Spleen (tissue), 11 donors: ENCODE data around the gene EFCAB12. TPM values are rescaled to one million over a fixed set of nuclear protein-coding genes. Genes with fewer than 3 reads are reported as not detected.

Source experiments
- DNase-seq: peaks from one replicate; pipeline ENCODE4 v3.0.0-alpha.2; 2020
- H3K27ac ChIP-seq, 8 donors: fragments of 200-600 bp; sonication (generic) in 7 of 8; 1 replicate in 4 of 8; 2 replicates in 4 of 8; pipeline versions ENCODE4 v1.5.0 to v1.8.0; 2016 to 2021; ENCODE audit warnings: inconsistent platforms in 4 of 8, mild to moderate bottlenecking in 4 of 8, moderate library complexity in 1 of 8
- H3K27me3 ChIP-seq, 7 donors: fragments of 200-600 bp; sonication (generic) in 6 of 7; replicated peaks in 1 of 7; 1 replicate in 4 of 7; 2 replicates in 3 of 7; pipeline versions ENCODE4 v1.5.0 to v1.8.0; 2016 to 2021; ENCODE audit warnings: inconsistent platforms in 3 of 7, mild to moderate bottlenecking in 1 of 7
- H3K36me3 ChIP-seq, 6 donors: fragments of 200-600 bp; sonication (generic) in 5 of 6; 1 replicate in 4 of 6; 2 replicates in 2 of 6; pipeline versions ENCODE4 v1.5.0 to v1.8.0; 2016 to 2021; ENCODE audit warnings: inconsistent platforms in 2 of 6
- H3K4me1 ChIP-seq, 6 donors: fragments of 200-600 bp; sonication (generic) in 5 of 6; 1 replicate in 3 of 6; 2 replicates in 3 of 6; pipeline versions ENCODE4 v1.5.0 to v1.8.0; 2016 to 2021; ENCODE audit warnings: inconsistent platforms in 3 of 6
- H3K4me3 ChIP-seq, 8 donors: fragments of 200-600 bp; sonication (generic) in 7 of 8; 1 replicate in 4 of 8; 2 replicates in 4 of 8; pipeline versions ENCODE4 v1.5.0 to v1.8.0; 2016 to 2021; ENCODE audit warnings: inconsistent platforms in 4 of 8, mild to moderate bottlenecking in 4 of 8, moderate library complexity in 2 of 8
- H3K9me3 ChIP-seq, 8 donors: fragments of 200-600 bp; sonication (generic) in 7 of 8; 1 replicate in 4 of 8; 2 replicates in 4 of 8; pipeline versions ENCODE4 v1.5.0 to v1.8.0; 2016 to 2021; ENCODE audit warnings: inconsistent platforms in 4 of 8
- CTCF ChIP-seq, 11 experiments: fragments of 200-600 bp in 7 of 11; fragments of 450-650 bp in 4 of 11; sonication (generic) in 4 of 11; IDR thresholded peaks in 8 of 11; conservative IDR thresholded peaks in 3 of 11; 1 replicate in 7 of 11; 2 replicates in 4 of 11; pipeline versions ENCODE4 v1.4.0 to v1.8.0; 2016 to 2021; ENCODE audit warnings: antibody characterized with exemption in 11 of 11, inconsistent platforms in 4 of 11, mild to moderate bottlenecking in 1 of 11
- POLR2A ChIP-seq, 3 donors: fragments of 450-650 bp; IDR thresholded peaks; one replicate each; pipeline ENCODE4 v1.5.1; 2017; ENCODE audit warnings: antibody characterized with exemption in 3 of 3, mild to moderate bottlenecking in 1 of 3
- POLR2AphosphoS5 ChIP-seq, 3 donors: sonication (generic); formaldehyde crosslinking; IDR thresholded peaks; one replicate each; pipeline ENCODE4 v1.5.1; 2017; ENCODE audit warnings: antibody characterized with exemption in 3 of 3
- WGBS, 5 donors: extraction: QIAGEN DNeasy Blood & Tissue Kit in 3 of 5; methylation state at CpG; one replicate each; pipeline versions ENCODE4 v1.1.5 to v1.1.7; 2013 to 2018; 5-methylcytosine and 5-hydroxymethylcytosine counted together
- intact Hi-C: fragments of 100-400 bp; cut with DNase I; formaldehyde crosslinking; loops from one replicate; pipeline ENCODE4 v1.15.0; 2023; ENCODE audit warnings: low total_unique reads
- polyA plus RNA-seq, 3 donors: library from polyadenylated mRNA; stranded (reverse); fragments of 200-250 nt; gene quantifications; one replicate each; pipeline ENCODE4 v1.2.1, GENCODE V29; 2013
- total RNA-seq, 7 donors: library from RNA; depleted of rRNA in 3 of 7; stranded (reverse); fragments of >200 nt in 3 of 7; fragmentation: NEBNext Ultra II Directional in 4 of 7; extraction: Animal tissue kit (Norgen Biotek cat#: 25700) in 4 of 7; gene quantifications; one replicate each; pipeline versions ENCODE4 v1.1.0 to v1.2.1, GENCODE V29; 2016 to 2021
- donor health status: healthy with polysubstance abuse.
- donor health status: DM: no; HTN: no; CAD: no; lungs with moderate emphysema.
- donor health status: DM: no; HTN: no; CAD: no.
- donor health status: Bipolar disorder and iron deficiency.
- donor health status: healthy.
- donor health status: DM: no; HTN: no; CAD: no.
- donor health status: DM: yes; HTN: yes; CAD: no.

EFCAB12 gene
- total and polyA plus RNA-seq, 10 donors = 0.20 to 2.1 (median 1.0) TPM

GRCh38 chr3:129356756-129357425, 71.5 kb downstream of the EFCAB12 start:
- H3K4me3 ChIP-seq = no peak overlapping the region
- TF ChIP-seq CTCF (IDR thresholded peaks at IDR 0.05 in 8 of 11, conservative IDR thresholded peaks at IDR 0.05 in 3 of 11) (no peak), POLR2A (IDR thresholded peaks at IDR 0.05) (no peak), POLR2AphosphoS5 (IDR thresholded peaks at IDR 0.05) (no peak)
- intact Hi-C loops = no loop called here
- H3K4me1 ChIP-seq = peaks cover 0 to 12% (median 0%) of the 10 kb centered on the region in 6 donors
- H3K27ac ChIP-seq = no peak overlapping the region
- H3K9me3 ChIP-seq = no peaks in the 10 kb centered on the region
- WGBS, 5 donors = 90 to 94% (median 94%) methylated on average over 2 to 10 of the region's 10 CpGs
- no peaks in the 10 kb centered on the region for H3K36me3 ChIP-seq
- H3K27me3 ChIP-seq = no peaks in the 10 kb centered on the region
- no peak for DNase-seq

- H3K27me3 ChIP-seq = no peaks in the 10 kb centered on the region
- H3K27ac ChIP-seq = no peak overlapping the region
- no peaks in the 10 kb centered on the region for H3K9me3 ChIP-seq
- no peak for TF ChIP-seq CTCF (IDR thresholded peaks at IDR 0.05 in 8 of 11, conservative IDR thresholded peaks at IDR 0.05 in 3 of 11)
- TF ChIP-seq POLR2A (IDR thresholded peaks at IDR 0.05) = no peak
- TF ChIP-seq POLR2AphosphoS5 (IDR thresholded peaks at IDR 0.05) = no peak
- no peak overlapping the region for H3K4me3 ChIP-seq
- peaks cover 0 to 24% (median 3%) of the 10 kb centered on the region in 6 donors for H3K4me1 ChIP-seq
- DNase-seq = no peak
- H3K36me3 ChIP-seq = no peaks in the 10 kb centered on the region
- 77 to 85% (median 81%) methylated on average over 5 of the region's 5 CpGs for WGBS, 5 donors
- intact Hi-C loops = no loop called here
Measured at GRCh38 chr3:129353589-129353941, 74.9 kb downstream of the EFCAB12 start.

- Histone ChIP-seq H3K27me3 (no peaks in the 10 kb centered on the region), H3K4me1 (peaks cover 0 to 24% (median 4%) of the 10 kb centered on the region in 6 donors), H3K4me3 (no peak overlapping the region), H3K9me3 (no peaks in the 10 kb centered on the region), H3K36me3 (no peaks in the 10 kb centered on the region), H3K27ac (no peak overlapping the region)
- TF ChIP-seq CTCF (IDR thresholded peaks at IDR 0.05 in 8 of 11, conservative IDR thresholded peaks at IDR 0.05 in 3 of 11) (peak in 1 of 11 experiments; percentile 9), POLR2A (IDR thresholded peaks at IDR 0.05) (no peak), POLR2AphosphoS5 (IDR thresholded peaks at IDR 0.05) (peak in 1 of 3 donors; percentile 21)
- no peak for DNase-seq
- intact Hi-C loops = no loop called here
- 56 to 69% (median 63%) methylated on average over 14 of the region's 14 CpGs for WGBS, 5 donors
Measured at GRCh38 chr3:129352650-129353588, 75.5 kb downstream of the EFCAB12 start.

GRCh38 chr3:129352045-129352444, 76.4 kb downstream of the EFCAB12 start:
- WGBS, 5 donors = 77 to 93% (median 85%) methylated on average over 5 to 8 of the region's 8 CpGs

More at GRCh38 chr3:129352045-129352444, 76.4 kb downstream of the EFCAB12 start:
- peak in 2 of 11 experiments; percentile 22 to 32 for TF ChIP-seq CTCF (IDR thresholded peaks at IDR 0.05 in 8 of 11, conservative IDR thresholded peaks at IDR 0.05 in 3 of 11)
- TF ChIP-seq POLR2A (IDR thresholded peaks at IDR 0.05) = no peak
- Histone ChIP-seq H3K4me1 (peaks cover 1 to 33% (median 10%) of the 10 kb centered on the region in 6 donors), H3K4me3 (no peak overlapping the region), H3K27ac (no peak overlapping the region), H3K9me3 (no peaks in the 10 kb centered on the region), H3K36me3 (no peaks in the 10 kb centered on the region), H3K27me3 (no peaks in the 10 kb centered on the region)
- intact Hi-C loops = no loop called here
- no peak for DNase-seq
